HepG2 (cell line): ENCODE measurements around the gene SEPHS2. TPM values are rescaled to one million over a fixed set of nuclear protein-coding genes. Genes with fewer than 3 reads are reported as not detected.

ENCODE experiments used
- ARID4A ChIP-seq: sonication (generic); formaldehyde crosslinking; IDR thresholded peaks from 2 replicates; pipeline ENCODE4 v1.5.0; 2020; ENCODE audit warnings: mild to moderate bottlenecking, missing genetic modification reagents, borderline replicate concordance
- CBX5 ChIP-seq: sonication (generic); formaldehyde crosslinking; IDR thresholded peaks from 2 replicates; pipeline ENCODE4 v1.4.0; 2020; ENCODE audit warnings: missing genetic modification reagents, borderline replicate concordance
- CCAR2 ChIP-seq: fragments of 200-400 bp; formaldehyde crosslinking; optimal IDR thresholded peaks from 2 replicates; pipeline ENCODE3; 2018; ENCODE audit warnings: low read depth, mild to moderate bottlenecking, low read length, moderate library complexity
- EP300 ChIP-seq, 3 experiments: sonication (generic) in 1 of 3; formaldehyde crosslinking in 1 of 3; IDR thresholded peaks; 2 replicates each; pipeline versions ENCODE4 v1.5.1 to v1.6.1; 2011 to 2020; ENCODE audit warnings: low read depth in 2 of 3, low read length in 2 of 3, borderline replicate concordance in 1 of 3, improper control_type of control experiment in 1 of 3, mild to moderate bottlenecking in 1 of 3, missing genetic modification reagents in 1 of 3, moderate library complexity in 1 of 3
- FOSL2 ChIP-seq: sonication (generic); formaldehyde crosslinking; IDR thresholded peaks from 2 replicates; pipeline ENCODE4 v1.4.0; 2020; ENCODE audit warnings: missing genetic modification reagents
- FOXM1 ChIP-seq: sonication (generic); formaldehyde crosslinking; IDR thresholded peaks from 2 replicates; pipeline ENCODE4 v1.5.0; 2020; ENCODE audit warnings: missing genetic modification reagents
- GTF3A ChIP-seq: sonication (generic); formaldehyde crosslinking; conservative IDR thresholded peaks from 2 replicates; pipeline ENCODE4 v1.4.0; 2020; ENCODE audit warnings: mild to moderate bottlenecking, missing genetic modification reagents
- MIXL1 ChIP-seq: IDR thresholded peaks from 2 replicates; pipeline ENCODE4 v1.6.1; 2016
- MLLT10 ChIP-seq: sonication (generic); formaldehyde crosslinking; IDR thresholded peaks from 2 replicates; pipeline ENCODE4 v1.4.0; 2020; ENCODE audit warnings: missing genetic modification reagents
- PATZ1 ChIP-seq: sonication (generic); formaldehyde crosslinking; IDR thresholded peaks from 2 replicates; pipeline ENCODE4 v1.4.0; 2020; ENCODE audit warnings: missing genetic modification reagents
- PRDM15 ChIP-seq: sonication (generic); formaldehyde crosslinking; IDR thresholded peaks from 2 replicates; pipeline ENCODE4 v1.4.0; 2020; ENCODE audit warnings: missing genetic modification reagents
- SALL1 ChIP-seq: sonication (generic); formaldehyde crosslinking; IDR thresholded peaks from 2 replicates; pipeline ENCODE4 v1.8.0; 2022; ENCODE audit warnings: mild to moderate bottlenecking, missing genetic modification reagents
- ZFP37 ChIP-seq: sonication (generic); formaldehyde crosslinking; IDR thresholded peaks from 2 replicates; pipeline ENCODE4 v1.4.0; 2020; ENCODE audit warnings: missing genetic modification reagents, borderline replicate concordance
- ZNF414 ChIP-seq: sonication (generic); formaldehyde crosslinking; IDR thresholded peaks from 2 replicates; pipeline ENCODE4 v1.5.0; 2020; ENCODE audit warnings: missing genetic modification reagents
- ZNF451 ChIP-seq: sonication (generic); formaldehyde crosslinking; IDR thresholded peaks from 2 replicates; pipeline ENCODE4 v1.5.0; 2020; ENCODE audit warnings: mild to moderate bottlenecking, missing genetic modification reagents
- ZNF597 ChIP-seq: sonication (generic); formaldehyde crosslinking; IDR thresholded peaks from 2 replicates; pipeline ENCODE4 v1.5.0; 2020; ENCODE audit warnings: missing genetic modification reagents
- polyA plus RNA-seq, 8 experiments: library from polyadenylated mRNA; depleted of rRNA in 3 of 8; stranded (reverse) in 7 of 8; unstranded in 1 of 8; fragments of >200 nt; fragmentation: Illumina TruSeq in 4 of 8; extraction: Trizol in 4 of 8; gene quantifications; 2 replicates each; pipeline versions ENCODE4 v1.2.1 to v1.2.3, GENCODE V29; 2011 to 2016; ENCODE audit warnings: low read depth in 4 of 8, missing spikeins in 1 of 8, mixed read lengths in 1 of 8; ENCODE audit not compliant: insufficient read depth in 1 of 8
- total RNA-seq, 5 experiments: library from RNA; depleted of rRNA; stranded (reverse); fragments of >200 nt; fragmentation: Illumina TruSeq; extraction: Trizol; gene quantifications; 2 replicates each; pipeline ENCODE4 v1.2.3, GENCODE V29; 2016; ENCODE audit warnings: low read depth in 1 of 5

The SEPHS2 gene
- total and polyA plus RNA-seq, 2 of the 13 experiments (the other 11 are each of a cell fraction or from before 2014, with no cell fraction given): 20.7 to 127 TPM

GRCh38 chr16:30429678-30430427, 15.8 kb downstream of the SEPHS2 start, which contains the start of gene DCTPP1 (continued):
- TF ChIP-seq EP300 (IDR thresholded peaks at IDR 0.05; ENCODE audit: low read depth in 2 of 2, low read length in 2 of 2) (peak in 1 of 2 experiments; percentile 42; a peak in 2 of 4 replicates), EP300 (CRISPR knock-in tag; IDR thresholded peaks at IDR 0.05; ENCODE audit: borderline replicate concordance) (no peak; the same call in 1 of the 2 replicates), CBX5 (CRISPR knock-in tag) (peak; percentile 81; the same call in 1 of the 2 replicates), FOXM1 (CRISPR knock-in tag) (no peak), CCAR2 (no peak), ZNF414 (CRISPR knock-in tag) (0 out of 2 replicates have a peak, but pooled peaks have one; percentile 76), GTF3A (CRISPR knock-in tag) (peak; percentile 93; the same call in 1 of the 2 replicates), PRDM15 (CRISPR knock-in tag) (no peak), ZFP37 (CRISPR knock-in tag) (no peak), ZNF451 (CRISPR knock-in tag) (peak; percentile 89; the same call in 1 of the 2 replicates), FOSL2 (CRISPR knock-in tag) (peak; percentile 61), ZNF597 (no peak), ARID4A (CRISPR knock-in tag) (peak; percentile 88), MLLT10 (CRISPR knock-in tag) (no peak), PATZ1 (peak; percentile 84), MIXL1 (peak; percentile 84), SALL1 (CRISPR knock-in tag) (peak; percentile 81)
